Measurements from ENCODE around the gene NME3.
A peak's percentile ranks its signal among the peaks of the same experiment; 100 is the strongest.

Gene NME3

GRCh38 chr16:1747934-1748333 lies 23.4 kb downstream of the NME3 start:
- Mint-ChIP-seq H3K4me1 (no peaks in the 10 kb centered on the region), H3K27ac (no peak overlapping the region), H3K4me3 (no peak overlapping the region), H3K36me3 (ENCODE audit: low read depth) (peaks cover 20% of the 10 kb centered on the region), H3K9me3 (no peaks in the 10 kb centered on the region), H3K27me3 (ENCODE audit: low read depth, poor library complexity) (no peaks in the 10 kb centered on the region)
- TF ChIP-seq, protein P1, sequence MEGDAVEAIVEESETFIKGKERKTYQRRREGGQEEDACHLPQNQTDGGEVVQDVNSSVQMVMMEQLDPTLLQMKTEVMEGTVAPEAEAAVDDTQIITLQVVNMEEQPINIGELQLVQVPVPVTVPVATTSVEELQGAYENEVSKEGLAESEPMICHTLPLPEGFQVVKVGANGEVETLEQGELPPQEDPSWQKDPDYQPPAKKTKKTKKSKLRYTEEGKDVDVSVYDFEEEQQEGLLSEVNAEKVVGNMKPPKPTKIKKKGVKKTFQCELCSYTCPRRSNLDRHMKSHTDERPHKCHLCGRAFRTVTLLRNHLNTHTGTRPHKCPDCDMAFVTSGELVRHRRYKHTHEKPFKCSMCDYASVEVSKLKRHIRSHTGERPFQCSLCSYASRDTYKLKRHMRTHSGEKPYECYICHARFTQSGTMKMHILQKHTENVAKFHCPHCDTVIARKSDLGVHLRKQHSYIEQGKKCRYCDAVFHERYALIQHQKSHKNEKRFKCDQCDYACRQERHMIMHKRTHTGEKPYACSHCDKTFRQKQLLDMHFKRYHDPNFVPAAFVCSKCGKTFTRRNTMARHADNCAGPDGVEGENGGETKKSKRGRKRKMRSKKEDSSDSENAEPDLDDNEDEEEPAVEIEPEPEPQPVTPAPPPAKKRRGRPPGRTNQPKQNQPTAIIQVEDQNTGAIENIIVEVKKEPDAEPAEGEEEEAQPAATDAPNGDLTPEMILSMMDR (IDR thresholded peaks at IDR 0.05): no peak
- no peak for DNase-seq

GRCh38 chr16:1746693-1747195 lies 24.6 kb downstream of the NME3 start:
- no peak for DNase-seq
- Mint-ChIP-seq H3K27me3 (ENCODE audit: low read depth, poor library complexity) (no peaks in the 10 kb centered on the region), H3K4me3 (no peak overlapping the region), H3K9me3 (no peaks in the 10 kb centered on the region), H3K36me3 (ENCODE audit: low read depth) (peaks cover 12% of the 10 kb centered on the region), H3K27ac (no peak overlapping the region), H3K4me1 (no peaks in the 10 kb centered on the region)
- TF ChIP-seq, protein P1 (IDR thresholded peaks at IDR 0.05): no peak

DNA sequence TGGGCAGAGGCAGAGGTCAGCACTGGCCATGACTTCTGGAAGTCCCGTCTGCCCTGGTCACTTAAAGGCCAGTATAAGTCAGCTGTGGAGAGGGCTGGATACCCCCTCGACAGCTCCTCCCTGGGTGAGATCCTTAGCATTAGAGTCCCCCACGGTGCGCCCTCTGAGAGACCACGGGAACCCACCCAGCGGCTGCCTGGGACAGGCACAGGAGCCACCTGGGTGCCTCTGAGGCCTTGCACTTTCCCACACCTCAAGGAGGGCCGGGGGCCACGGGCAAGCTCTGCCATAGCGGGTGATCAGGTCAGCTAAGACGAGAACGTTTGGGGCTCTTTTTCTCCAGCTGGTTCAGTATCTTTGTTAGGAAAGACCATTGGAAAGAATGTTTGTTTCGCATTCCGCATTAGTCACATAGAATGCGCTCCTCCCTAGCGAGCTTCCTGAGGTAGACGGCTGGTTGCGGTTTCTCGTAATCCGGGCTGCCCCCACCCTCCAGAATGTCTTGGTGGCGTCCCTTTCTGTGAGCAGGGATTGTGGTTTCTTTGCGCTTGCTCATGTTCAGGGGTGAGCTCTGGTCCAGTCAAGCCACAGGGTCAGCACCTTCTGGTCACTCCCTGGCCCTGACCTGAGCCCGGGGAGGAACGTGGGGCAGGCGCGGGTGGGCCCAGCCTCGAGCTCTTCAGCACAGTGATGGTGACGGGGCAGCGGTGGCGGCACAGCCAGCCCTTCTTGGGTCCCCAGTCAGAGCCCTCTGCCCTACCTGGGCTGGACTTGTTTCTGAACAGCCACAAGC lies 25.2 kb downstream of the NME3 start:
- peaks cover 11% of the 10 kb centered on the region for H3K36me3 Mint-ChIP-seq (ENCODE audit: low read depth)
- H3K4me1 Mint-ChIP-seq: no peaks in the 10 kb centered on the region
- H3K9me3 Mint-ChIP-seq: no peaks in the 10 kb centered on the region
- peak overlapping the region; percentile 51 for H3K27ac Mint-ChIP-seq
- no peak overlapping the region for H3K4me3 Mint-ChIP-seq
- H3K27me3 Mint-ChIP-seq (ENCODE audit: low read depth, poor library complexity): no peaks in the 10 kb centered on the region
- TF ChIP-seq, protein P1 (IDR thresholded peaks at IDR 0.05): no peak
- DNase-seq: no peak

GRCh38 chr16:1745181-1745899 lies 26.0 kb downstream of the NME3 start:
- no peak overlapping the region for H3K4me3 Mint-ChIP-seq
- no peak for DNase-seq
- no peaks in the 10 kb centered on the region for H3K9me3 Mint-ChIP-seq
- peak overlapping the region; percentile 51 for H3K27ac Mint-ChIP-seq
- no peaks in the 10 kb centered on the region for H3K4me1 Mint-ChIP-seq
- peaks cover 11% of the 10 kb centered on the region for H3K36me3 Mint-ChIP-seq (ENCODE audit: low read depth)
- TF ChIP-seq, protein P1 (IDR thresholded peaks at IDR 0.05): no peak
- H3K27me3 Mint-ChIP-seq (ENCODE audit: low read depth, poor library complexity): no peaks in the 10 kb centered on the region

DNA sequence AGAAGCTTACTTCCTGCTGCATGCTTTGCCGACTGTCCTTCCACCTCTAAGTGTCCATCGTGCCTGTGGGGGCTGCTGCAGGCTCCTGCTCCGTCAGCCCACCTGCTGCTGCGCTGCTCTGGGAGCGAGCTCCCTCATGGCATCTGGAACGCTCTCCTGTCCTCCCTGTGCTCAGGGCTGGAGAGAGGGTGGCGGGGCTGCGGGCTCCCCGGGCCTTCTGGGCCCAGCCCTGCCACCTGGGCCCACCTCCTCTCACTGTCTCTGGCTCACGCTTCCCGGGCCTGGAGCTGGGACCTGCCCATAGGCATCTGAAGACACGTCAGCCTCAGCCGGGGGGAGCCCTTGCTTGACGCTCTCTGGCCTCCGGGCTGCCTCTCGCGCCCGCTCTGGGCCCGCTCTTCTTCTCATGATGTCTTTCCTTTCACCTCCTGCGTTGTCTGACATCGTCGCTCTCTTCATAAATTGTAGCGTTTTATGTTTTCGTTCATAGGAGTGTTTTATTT lies 27.0 kb downstream of the NME3 start:
- H3K27ac Mint-ChIP-seq: no peak overlapping the region
- no peaks in the 10 kb centered on the region for H3K27me3 Mint-ChIP-seq (ENCODE audit: low read depth, poor library complexity)
- H3K4me1 Mint-ChIP-seq: no peaks in the 10 kb centered on the region
- DNase-seq: no peak
- H3K36me3 Mint-ChIP-seq (ENCODE audit: low read depth): peaks cover 11% of the 10 kb centered on the region
- TF ChIP-seq, protein P1 (IDR thresholded peaks at IDR 0.05): no peak
- H3K9me3 Mint-ChIP-seq: no peaks in the 10 kb centered on the region
- H3K4me3 Mint-ChIP-seq: no peak overlapping the region

Measured in nephron progenitor cell (in vitro differentiated cells).